GM12878 (cell line): Measurements from ENCODE around the gene TMEM44. TPM values are rescaled to one million over a fixed set of nuclear protein-coding genes. Genes with fewer than 3 reads are reported as not detected.

Experiments used
- ATAC-seq: fragments of 200-7000 bp; cut with Tn5 transposase; 3 replicates; pipeline ENCODE4 v1.9.1; 2020; ENCODE audit warnings: mild to moderate bottlenecking, moderate library complexity
- BruUV-seq: library from RNA; stranded (reverse); fragments of 400-500 nt; replicated peaks from 2 replicates; lab custom pipeline; 2021; lab: Mats Ljungman, UMichigan
- CTCF ChIA-PET: fragments of 300-600 bp; sonication (Branson Sonifier 250); formaldehyde crosslinking; extraction: SDS; loops from one replicate; lab custom pipeline; 2021; ENCODE audit warnings: inconsistent platforms; lab: Yijun Ruan, JAX
- POLR2A ChIA-PET: fragments of 350-600 bp; formaldehyde crosslinking; extraction: SDS; loops from one replicate; lab custom pipeline; 2021; ENCODE audit warnings: inconsistent platforms; lab: Charles Lee
- RAD21 ChIA-PET: fragments of 300-600 bp; sonication (Branson Sonifier 250); formaldehyde crosslinking; loops from one replicate; lab custom pipeline; 2023; ENCODE audit warnings: antibody characterized with exemption; ENCODE audit not compliant: unreplicated experiment; lab: Charles Lee
- SMC1A ChIA-PET: fragments of 300-600 bp; sonication (Branson Sonifier 250); formaldehyde crosslinking; loops from one replicate; lab custom pipeline; 2023; ENCODE audit not compliant: unreplicated experiment, uncharacterized antibody; lab: Charles Lee
- DNase-seq: peaks from one replicate; pipeline ENCODE4 v3.0.0-alpha.2; 2011; ENCODE audit warnings: low read depth, low spot score
- FAIRE-seq: peaks from 3 replicates; lab custom pipeline; 2011; peaks lifted over from hg19 to GRCh38; lab: Jason Lieb, UNC
- H2AFZ ChIP-seq: 2 replicates; pipeline ENCODE4 v1.6.0; 2011; ENCODE audit warnings: low read depth, low read length, control low read depth; ENCODE audit not compliant: control insufficient read depth
- H3K27ac ChIP-seq: 2 replicates; pipeline ENCODE4 v1.5.1; 2011; ENCODE audit warnings: control low read depth; ENCODE audit not compliant: control insufficient read depth, insufficient read depth
- H3K27me3 ChIP-seq, 2 experiments: replicated peaks in 1 of 2; 2 replicates each; pipeline versions ENCODE4 v1.6.0 to v1.6.1; 2011; ENCODE audit warnings: low read length in 1 of 2; ENCODE audit not compliant: control insufficient read depth in 2 of 2, insufficient read depth in 2 of 2
- H3K36me3 ChIP-seq, 2 experiments: 2 replicates each; pipeline ENCODE4 v1.5.1; 2011; ENCODE audit warnings: low read length in 1 of 2; ENCODE audit not compliant: control insufficient read depth in 2 of 2, insufficient read depth in 2 of 2
- H3K4me1 ChIP-seq: 2 replicates; pipeline ENCODE4 v1.6.1; 2011; ENCODE audit warnings: mild to moderate bottlenecking, low read length, moderate library complexity, mixed read lengths; ENCODE audit not compliant: control insufficient read depth, insufficient read depth
- H3K4me2 ChIP-seq: 2 replicates; pipeline ENCODE4 v1.6.0; 2011; ENCODE audit warnings: control low read depth; ENCODE audit not compliant: control insufficient read depth, insufficient read depth
- H3K4me3 ChIP-seq: fragments of 200-600 bp; sonication (generic); 2 replicates; pipeline ENCODE4 v1.5.1; 2016
- H3K79me2 ChIP-seq: 2 replicates; pipeline ENCODE4 v1.6.0; 2011; ENCODE audit warnings: low read length; ENCODE audit not compliant: control insufficient read depth, insufficient read depth
- H3K9ac ChIP-seq: 2 replicates; pipeline ENCODE4 v1.8.0; 2011; ENCODE audit warnings: low read length, control low read depth, mixed read lengths; ENCODE audit not compliant: control insufficient read depth, insufficient read depth
- H3K9me3 ChIP-seq: replicated peaks from 3 replicates; pipeline ENCODE4 v1.5.1; 2011; ENCODE audit warnings: mild to moderate bottlenecking, low read length; ENCODE audit not compliant: control insufficient read depth, insufficient read depth
- H4K20me1 ChIP-seq: 2 replicates; pipeline ENCODE4 v1.6.0; 2011; ENCODE audit not compliant: control insufficient read depth, insufficient read depth
- CBFB ChIP-seq: IDR thresholded peaks from 2 replicates; pipeline ENCODE4 v1.6.1; 2016; ENCODE audit warnings: antibody characterized with exemption, low read depth
- CEBPB ChIP-seq, 2 experiments: fragments of 150-350 bp in 1 of 2; IDR thresholded peaks; 2 replicates each; pipeline ENCODE4 v1.6.1; 2012 to 2014; ENCODE audit warnings: low read depth in 2 of 2, low read length in 2 of 2, borderline replicate concordance in 1 of 2, inconsistent platforms in 1 of 2
- MXI1 ChIP-seq: fragments of 150-350 bp; IDR thresholded peaks from 2 replicates; pipeline ENCODE4 v1.6.1; 2011; ENCODE audit warnings: low read depth, mild to moderate bottlenecking, inconsistent platforms, low read length, improper control_type of control experiment
- TCF12 ChIP-seq: IDR thresholded peaks from 2 replicates; pipeline ENCODE4 v1.6.1; 2011; ENCODE audit warnings: low read depth, mild to moderate bottlenecking, low read length
- ZNF24 ChIP-seq: fragments of 450-650 bp; IDR thresholded peaks from 2 replicates; pipeline ENCODE4 v1.6.1; 2017; ENCODE audit warnings: antibody characterized with exemption, mild to moderate bottlenecking
- ZSCAN29 ChIP-seq: fragments of 450-650 bp; IDR thresholded peaks from 2 replicates; pipeline ENCODE4 v1.6.1; 2017; ENCODE audit warnings: mild to moderate bottlenecking, moderate library complexity
- WGBS: methylation state at CpG from one replicate; pipeline ENCODE4 v1.1.6; 2016; ENCODE audit warnings: low lambda C conversion rate; ENCODE audit not compliant: insufficient replicate concordance, insufficient coverage; ENCODE audit errors: missing lambda C conversion rate; 5-methylcytosine and 5-hydroxymethylcytosine counted together
- in situ Hi-C: fragments of 300-500 bp; cut with MboI; formaldehyde crosslinking; loops from 9 replicates; pipeline ENCODE4 v1.14.3; 2018; ENCODE audit warnings: mixed read lengths
- intact Hi-C: fragments of 100-400 bp; cut with micrococcal nuclease; formaldehyde crosslinking; loops from one replicate; pipeline ENCODE4 v1.14.2; 2022; ENCODE audit not compliant: unreplicated experiment
- polyA plus RNA-seq, 11 experiments: library from polyadenylated mRNA; depleted of rRNA in 4 of 11; unstranded in 6 of 11; stranded (reverse) in 5 of 11; fragments of >200 nt; fragmentation: Nextera tagmentation in 4 of 11; fragmentation: Illumina TruSeq in 1 of 11; extraction: Ambion mirVana in 4 of 11; extraction: Trizol in 1 of 11; gene quantifications; 1 replicate in 1 of 11; 2 replicates in 10 of 11; pipeline versions ENCODE4 v1.2.1 to v1.2.3, GENCODE V29; 2011 to 2016; ENCODE audit warnings: inconsistent platforms in 2 of 11, missing spikeins in 2 of 11, low read depth in 1 of 11
- total RNA-seq, 4 experiments: library from RNA; depleted of rRNA in 3 of 4; stranded (reverse); fragments of >200 nt in 3 of 4; fragmentation: Illumina TruSeq in 1 of 4; extraction: Trizol in 1 of 4; gene quantifications; 2 replicates each; pipeline versions ENCODE4 v1.2.1 to v1.2.3, GENCODE V29; 2013 to 2021
- TF ChIP-seq, protein P1 (sequence below): IDR thresholded peaks from 2 replicates; pipeline ENCODE4 v1.6.1; 2012; ENCODE audit warnings: mild to moderate bottlenecking, low read depth, low read length

The TMEM44 gene
- total and polyA plus RNA-seq, 10 of the 15 experiments (the other 5 are each of a cell fraction or from before 2014, with no cell fraction given), result 0.57 to 8.3 (median 3.6) TPM

DNA sequence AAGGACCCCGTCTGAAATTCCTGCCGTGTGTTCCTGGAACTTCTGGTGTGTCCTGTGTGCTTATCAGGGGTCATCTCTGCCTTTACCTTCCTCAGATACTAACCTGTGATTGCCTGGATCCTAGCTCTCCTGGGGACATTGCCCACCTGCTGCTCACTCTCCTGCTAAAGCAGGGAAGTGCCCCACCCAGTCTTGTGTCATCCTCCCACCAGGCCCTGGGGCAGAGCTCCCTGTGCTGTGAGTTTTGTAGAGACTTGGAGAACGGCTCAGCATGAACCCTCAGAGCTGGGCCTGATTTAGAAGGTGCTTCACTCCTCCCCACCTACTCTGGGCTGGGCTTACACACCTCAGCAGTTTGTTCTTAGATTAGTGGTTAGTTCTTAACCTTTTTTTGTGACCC, 3.8 kb upstream of the TMEM44 start:
- FAIRE-seq (no peak), ATAC-seq (no peak), DNase-seq (no peak)
- H3K4me1 ChIP-seq, result no peaks in the 10 kb centered on the region; the same call in none of the 2 replicates
- intact Hi-C loops (no loop called here), in situ Hi-C loops (no loop called here)
- no peak for TF ChIP-seq CEBPB (IDR thresholded peaks at IDR 0.05; ENCODE audit: borderline replicate concordance in 1 of 2, low read depth in 2 of 2, low read length in 2 of 2)
- no peak for TF ChIP-seq MXI1
- no peak for TF ChIP-seq ZNF24
- TF ChIP-seq TCF12, result no peak
- TF ChIP-seq, protein P1, sequence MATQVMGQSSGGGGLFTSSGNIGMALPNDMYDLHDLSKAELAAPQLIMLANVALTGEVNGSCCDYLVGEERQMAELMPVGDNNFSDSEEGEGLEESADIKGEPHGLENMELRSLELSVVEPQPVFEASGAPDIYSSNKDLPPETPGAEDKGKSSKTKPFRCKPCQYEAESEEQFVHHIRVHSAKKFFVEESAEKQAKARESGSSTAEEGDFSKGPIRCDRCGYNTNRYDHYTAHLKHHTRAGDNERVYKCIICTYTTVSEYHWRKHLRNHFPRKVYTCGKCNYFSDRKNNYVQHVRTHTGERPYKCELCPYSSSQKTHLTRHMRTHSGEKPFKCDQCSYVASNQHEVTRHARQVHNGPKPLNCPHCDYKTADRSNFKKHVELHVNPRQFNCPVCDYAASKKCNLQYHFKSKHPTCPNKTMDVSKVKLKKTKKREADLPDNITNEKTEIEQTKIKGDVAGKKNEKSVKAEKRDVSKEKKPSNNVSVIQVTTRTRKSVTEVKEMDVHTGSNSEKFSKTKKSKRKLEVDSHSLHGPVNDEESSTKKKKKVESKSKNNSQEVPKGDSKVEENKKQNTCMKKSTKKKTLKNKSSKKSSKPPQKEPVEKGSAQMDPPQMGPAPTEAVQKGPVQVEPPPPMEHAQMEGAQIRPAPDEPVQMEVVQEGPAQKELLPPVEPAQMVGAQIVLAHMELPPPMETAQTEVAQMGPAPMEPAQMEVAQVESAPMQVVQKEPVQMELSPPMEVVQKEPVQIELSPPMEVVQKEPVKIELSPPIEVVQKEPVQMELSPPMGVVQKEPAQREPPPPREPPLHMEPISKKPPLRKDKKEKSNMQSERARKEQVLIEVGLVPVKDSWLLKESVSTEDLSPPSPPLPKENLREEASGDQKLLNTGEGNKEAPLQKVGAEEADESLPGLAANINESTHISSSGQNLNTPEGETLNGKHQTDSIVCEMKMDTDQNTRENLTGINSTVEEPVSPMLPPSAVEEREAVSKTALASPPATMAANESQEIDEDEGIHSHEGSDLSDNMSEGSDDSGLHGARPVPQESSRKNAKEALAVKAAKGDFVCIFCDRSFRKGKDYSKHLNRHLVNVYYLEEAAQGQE, result no peak
- no peak for TF ChIP-seq CBFB
- no peak for TF ChIP-seq ZSCAN29
- 67% methylated on average over 3 of the region's 3 CpGs for WGBS
- no peaks in the 10 kb centered on the region for H3K79me2 ChIP-seq
- H3K9me3 ChIP-seq, result no peaks in the 10 kb centered on the region; the same call in 2 of the 3 replicates
- H3K36me3 ChIP-seq, result peaks cover 6 to 10% of the 10 kb centered on the region in 2 experiments
- no peaks in the 10 kb centered on the region for H3K27me3 ChIP-seq
- no peak overlapping the region for H3K27ac ChIP-seq
- no peak overlapping the region for H3K4me2 ChIP-seq
- H2AFZ ChIP-seq, result no peak overlapping the region
- no peak overlapping the region for H3K4me3 ChIP-seq
- ChIA-PET CTCF (interaction anchor here (0.6 kb wide), 1 partner anchor 265 kb away, joined by 3 read pairs; no protein-coding TSS in a partner anchor), POLR2A (interaction anchor here (0.6 kb wide), 1 partner anchor 58 kb away, joined by 8 read pairs; no protein-coding TSS in a partner anchor), RAD21 (no interaction called here), SMC1A (no interaction called here)
- H3K9ac ChIP-seq, result no peak overlapping the region
- BruUV-seq, result no TSS peak
- H4K20me1 ChIP-seq, result no peaks in the 10 kb centered on the region
